ES-I3 (cell line): ENCODE data around the gene ADAMTS14.

Experiments
- H3K36me3 ChIP-seq: 2 replicates; pipeline ENCODE4 v1.6.1; 2013; ENCODE audit warnings: mild to moderate bottlenecking, low read length, control low read depth, moderate library complexity; ENCODE audit not compliant: insufficient read depth
- H3K4me1 ChIP-seq: 2 replicates; pipeline ENCODE4 v1.6.1; 2013; ENCODE audit warnings: mild to moderate bottlenecking, control low read depth, low read length; ENCODE audit not compliant: insufficient read depth
- H3K9ac ChIP-seq: 2 replicates; pipeline ENCODE4 v1.6.1; 2013; ENCODE audit warnings: low read depth, mild to moderate bottlenecking, low read length, moderate library complexity
- H3K9me3 ChIP-seq: 2 replicates; pipeline ENCODE4 v1.6.1; 2013; ENCODE audit warnings: mild to moderate bottlenecking, low read length, moderate library complexity; ENCODE audit not compliant: control insufficient read depth, insufficient read depth

The ADAMTS14 gene

DNA sequence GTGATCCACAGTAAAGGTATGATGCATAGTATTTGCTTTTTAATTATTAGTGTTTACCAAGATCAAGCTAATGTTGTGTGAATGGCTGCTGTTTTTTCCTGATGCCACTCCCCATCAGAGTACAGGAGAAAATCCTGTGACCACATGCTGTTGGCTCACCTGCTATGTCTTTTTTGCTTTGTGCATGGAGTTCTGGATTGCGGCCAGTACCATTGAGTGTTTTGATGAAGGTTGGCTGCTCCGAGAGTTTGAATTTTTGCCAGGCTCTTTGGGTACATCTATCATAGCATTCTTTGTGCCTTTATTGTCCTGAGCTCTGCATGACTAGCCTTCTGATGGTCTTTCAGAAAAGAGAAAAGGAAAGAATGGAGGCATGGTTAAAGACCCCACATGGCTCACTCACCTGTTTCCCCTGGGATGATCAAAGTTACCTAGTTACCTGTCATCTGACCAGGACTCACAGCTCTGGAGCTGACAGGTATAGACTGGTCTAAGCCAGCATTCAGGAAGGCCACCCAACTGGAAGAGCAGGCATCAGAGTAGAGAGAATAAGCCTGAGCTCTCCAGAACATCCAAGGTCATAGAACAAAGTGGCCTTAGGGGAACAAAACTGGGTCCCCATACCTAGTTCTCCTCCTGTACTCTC lies 131.6 kb downstream of the ADAMTS14 start:
- Histone ChIP-seq H3K9me3 (no peaks in the 10 kb centered on the region), H3K4me1 (peaks cover 5% of the 10 kb centered on the region; the same call in 1 of the 2 replicates), H3K36me3 (no peaks in the 10 kb centered on the region), H3K9ac (no peak overlapping the region)

GRCh38 chr10:70804421-70804808 lies 132.1 kb downstream of the ADAMTS14 start:
- Histone ChIP-seq H3K9ac (no peak overlapping the region), H3K4me1 (peaks cover 5% of the 10 kb centered on the region), H3K36me3 (no peaks in the 10 kb centered on the region), H3K9me3 (no peaks in the 10 kb centered on the region)

DNA sequence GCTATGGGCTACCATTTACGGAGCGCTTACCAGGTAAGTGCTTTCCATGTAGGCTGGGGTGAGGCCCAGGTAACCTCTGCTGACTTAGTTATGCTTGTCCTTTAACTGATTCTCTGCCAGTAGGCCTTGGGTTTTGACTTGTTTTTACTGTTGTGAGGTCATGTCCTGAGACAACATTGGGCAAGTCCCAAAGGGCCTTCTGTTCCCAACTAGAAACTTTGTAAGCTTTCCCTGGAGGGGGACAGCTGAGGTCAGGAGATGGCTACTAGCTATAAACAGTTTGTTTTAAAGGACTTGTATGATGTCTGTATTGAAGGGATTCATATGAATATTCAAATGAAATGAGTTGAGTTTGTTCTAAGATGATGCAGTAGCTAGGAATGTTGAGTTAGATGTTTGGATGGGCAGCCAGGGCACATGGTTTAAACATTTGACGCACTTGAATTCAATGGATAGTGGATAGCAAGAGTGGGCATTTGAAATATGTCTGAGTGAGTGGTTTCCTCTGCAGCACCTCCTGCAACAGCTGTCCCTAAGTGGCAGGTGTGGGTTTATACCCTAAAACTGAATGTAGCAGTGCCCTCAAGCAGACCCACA lies 133.4 kb downstream of the ADAMTS14 start:
- Histone ChIP-seq H3K36me3 (no peaks in the 10 kb centered on the region), H3K9me3 (no peaks in the 10 kb centered on the region), H3K9ac (no peak overlapping the region), H3K4me1 (peaks cover 5% of the 10 kb centered on the region)

- H3K4me1 ChIP-seq: peaks cover 5% of the 10 kb centered on the region
- no peaks in the 10 kb centered on the region for H3K36me3 ChIP-seq
- H3K9ac ChIP-seq: no peak overlapping the region
- H3K9me3 ChIP-seq: no peaks in the 10 kb centered on the region
Measured at GRCh38 chr10:70806841-70807240, 134.5 kb downstream of the ADAMTS14 start.

- Histone ChIP-seq H3K36me3 (no peaks in the 10 kb centered on the region), H3K9ac (no peak overlapping the region), H3K4me1 (peaks cover 5% of the 10 kb centered on the region), H3K9me3 (no peaks in the 10 kb centered on the region)
Measured at GRCh38 chr10:70807556-70807955, 135.2 kb downstream of the ADAMTS14 start.

DNA sequence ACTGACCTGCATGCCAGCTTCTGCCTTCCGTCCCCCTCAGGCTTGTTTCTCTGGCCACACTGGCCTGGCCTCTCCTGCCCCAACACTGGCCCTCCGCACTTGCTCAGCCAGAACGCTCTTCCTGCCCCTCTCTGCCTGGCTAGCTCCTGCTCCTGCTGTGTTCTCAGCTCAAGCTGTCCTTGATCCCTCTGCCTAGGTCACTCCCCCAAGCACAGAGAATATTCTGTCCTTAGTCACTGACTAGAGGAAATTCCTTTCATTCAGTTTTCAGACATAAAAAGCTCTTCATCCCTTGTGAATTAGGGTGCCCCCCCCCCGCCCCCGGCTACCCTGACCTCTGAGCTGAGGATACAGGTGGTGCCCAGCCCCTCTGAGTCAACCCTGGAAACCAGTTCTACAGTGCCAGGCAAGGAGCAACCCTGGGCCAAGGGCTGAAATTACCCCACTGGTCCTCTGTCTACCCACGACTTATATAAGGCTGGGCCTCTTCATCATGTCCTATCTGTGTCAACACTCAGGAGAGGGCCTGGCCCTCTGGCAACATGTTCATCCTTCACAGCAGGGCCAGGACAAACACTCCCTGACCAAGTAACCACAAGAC lies 136.8 kb downstream of the ADAMTS14 start:
- Histone ChIP-seq H3K36me3 (no peaks in the 10 kb centered on the region), H3K9ac (no peak overlapping the region), H3K4me1 (peaks cover 5% of the 10 kb centered on the region), H3K9me3 (no peaks in the 10 kb centered on the region)

GRCh38 chr10:70809726-70810125 lies 137.4 kb downstream of the ADAMTS14 start:
- H3K9ac ChIP-seq: no peak overlapping the region
- H3K9me3 ChIP-seq: no peaks in the 10 kb centered on the region
- H3K36me3 ChIP-seq: no peaks in the 10 kb centered on the region
- peaks cover 5% of the 10 kb centered on the region for H3K4me1 ChIP-seq

- Histone ChIP-seq H3K9me3 (no peaks in the 10 kb centered on the region), H3K4me1 (peaks cover 5% of the 10 kb centered on the region), H3K36me3 (no peaks in the 10 kb centered on the region)
Measured at GRCh38 chr10:70810967-70811366, 138.7 kb downstream of the ADAMTS14 start.

GRCh38 chr10:70811881-70812280 lies 139.6 kb downstream of the ADAMTS14 start:
- Histone ChIP-seq H3K9ac (no peak overlapping the region), H3K4me1 (peaks cover 5% of the 10 kb centered on the region), H3K9me3 (no peaks in the 10 kb centered on the region), H3K36me3 (no peaks in the 10 kb centered on the region)

More at GRCh38 chr10:70810967-70811366, 138.7 kb downstream of the ADAMTS14 start:
- H3K9ac ChIP-seq: no peak overlapping the region
